GM18499 (cell line): Measurements from ENCODE around the gene GNG14.
"Not testable (repeated sequence)": the region's sequence is repeated elsewhere in the genome, so short reads cannot be mapped to it uniquely, and the experiment has no call there.

Source experiments
- ATAC-seq: cut with Tn5 transposase; IDR thresholded peaks from one replicate; pipeline ENCODE4 v1.9.1; 2021; ENCODE audit warnings: moderate number of reproducible peaks; ENCODE audit not compliant: insufficient read depth, unreplicated experiment

The GNG14 gene

DNA sequence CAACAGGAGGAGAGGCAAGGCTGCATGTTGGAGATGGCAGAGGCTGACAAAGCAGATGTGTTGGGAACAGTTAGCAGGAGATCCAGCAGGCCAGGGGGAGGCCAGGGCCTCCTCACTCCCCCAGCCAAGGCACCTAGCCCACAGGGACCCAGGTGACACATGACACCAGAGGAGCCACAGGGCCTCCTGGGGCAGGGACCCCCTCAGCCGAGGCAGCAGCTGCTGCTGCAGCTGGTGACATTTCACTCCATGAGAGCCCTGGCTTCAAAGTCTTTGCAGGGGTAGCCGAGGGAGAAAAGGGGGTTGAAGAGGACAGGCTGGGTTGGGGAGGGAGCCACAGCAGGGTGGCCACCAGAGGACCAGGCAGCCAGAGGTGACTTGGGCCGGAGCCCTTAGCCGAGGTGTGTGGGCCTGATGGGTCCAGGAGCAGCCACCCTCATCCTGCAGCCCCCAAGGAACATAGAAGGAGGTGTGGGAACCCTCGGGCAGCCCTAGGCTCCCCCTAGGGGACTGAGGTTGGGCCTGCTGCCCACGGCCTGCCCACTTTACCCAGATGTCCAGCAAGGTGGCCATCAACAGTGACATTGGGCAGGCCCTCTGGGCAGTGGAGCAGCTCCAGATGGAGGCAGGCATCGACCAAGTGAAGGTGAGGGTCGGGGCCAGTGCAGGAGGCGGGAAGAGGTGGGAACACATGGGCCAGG is at the start of gene GNG14:
Gene GNG14, plus strand, starts transcription at position 503 of the 701 bp plus-strand sequence. Its CDS starts 51 bp downstream, at position 554.
- ATAC-seq = no peak

DNA sequence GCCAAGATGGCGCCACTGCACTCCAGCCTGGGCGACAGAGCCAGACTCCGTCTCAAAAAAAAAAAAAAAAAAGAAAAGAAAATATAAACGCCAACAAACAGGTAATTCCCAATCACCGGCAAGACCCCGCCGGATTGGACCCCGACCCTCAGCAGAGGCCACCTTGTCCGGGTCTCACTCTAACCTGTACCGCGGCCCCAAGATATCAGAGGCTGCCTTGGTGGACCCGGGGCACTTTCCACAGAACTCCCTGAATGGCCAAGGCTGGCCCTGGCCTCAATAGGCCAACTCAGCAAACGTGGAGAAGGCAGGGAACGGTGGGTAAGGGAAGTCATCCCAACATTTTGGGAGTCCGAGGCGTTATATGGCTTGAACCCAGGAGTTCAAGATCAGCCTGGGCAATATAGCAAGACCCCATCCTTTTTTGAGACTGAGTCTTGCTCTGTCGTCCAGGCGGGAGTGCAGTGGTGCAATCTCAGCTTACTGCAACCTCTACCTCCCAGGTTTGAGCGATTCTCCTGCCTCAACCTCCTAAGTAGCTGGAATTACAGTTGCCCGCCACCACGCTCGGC is 49.1 kb upstream of the GNG14 start:
- no peak for ATAC-seq

DNA sequence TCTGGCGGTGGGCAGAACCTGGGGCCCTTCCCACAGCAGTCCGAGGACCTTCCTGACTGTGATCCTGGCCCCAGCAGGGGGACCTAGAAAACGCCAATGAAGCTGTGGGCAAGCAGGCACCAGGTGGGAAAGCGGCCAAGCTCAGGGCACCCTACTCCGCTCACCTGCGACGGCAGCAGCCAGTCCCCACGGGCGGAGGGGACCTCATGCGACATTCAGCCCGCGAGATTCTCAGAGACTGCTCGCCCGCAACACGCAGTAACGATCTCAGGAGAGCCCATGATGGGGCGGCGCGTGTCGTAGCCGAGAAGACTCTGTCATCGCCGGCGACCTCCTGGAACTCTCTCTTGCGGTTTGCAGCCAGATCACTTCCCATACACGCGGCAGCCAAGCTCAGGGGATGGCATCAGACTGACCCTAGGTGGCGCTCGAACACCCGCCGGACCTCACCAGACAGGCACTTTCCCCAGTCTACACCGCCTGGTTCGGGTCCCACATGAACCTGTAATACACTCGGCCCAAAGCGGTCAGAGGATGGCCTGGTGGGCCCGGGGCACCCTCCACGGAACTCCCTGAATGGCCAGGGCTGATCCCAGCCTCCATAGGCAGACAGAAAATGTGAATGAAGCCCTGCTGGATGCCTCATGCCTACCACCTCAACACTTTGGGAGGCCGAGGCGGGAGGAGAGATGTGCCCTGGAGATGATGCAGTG is 47.7 kb upstream of the GNG14 start:
- ATAC-seq = no peak

DNA sequence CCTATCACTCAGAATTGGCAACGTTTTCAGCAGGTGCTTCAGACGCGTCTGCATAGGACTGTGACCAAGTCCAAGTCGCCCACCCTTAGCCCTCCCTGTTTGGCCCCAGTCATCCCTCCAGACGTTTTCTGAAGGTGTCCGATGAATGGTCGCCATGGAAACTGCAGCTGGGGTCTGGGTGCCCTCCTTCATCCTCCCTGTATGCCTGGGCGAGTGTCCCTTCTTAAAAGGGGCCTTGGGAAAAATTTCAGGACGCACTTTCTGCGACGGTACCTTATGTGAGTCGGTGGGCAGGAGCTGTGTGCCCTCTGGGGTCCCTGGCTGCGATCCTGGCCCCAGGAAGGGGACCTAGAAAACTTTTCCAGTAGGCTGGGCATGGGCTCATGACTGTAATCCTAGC is 46.3 kb upstream of the GNG14 start:
- ATAC-seq = no peak

DNA sequence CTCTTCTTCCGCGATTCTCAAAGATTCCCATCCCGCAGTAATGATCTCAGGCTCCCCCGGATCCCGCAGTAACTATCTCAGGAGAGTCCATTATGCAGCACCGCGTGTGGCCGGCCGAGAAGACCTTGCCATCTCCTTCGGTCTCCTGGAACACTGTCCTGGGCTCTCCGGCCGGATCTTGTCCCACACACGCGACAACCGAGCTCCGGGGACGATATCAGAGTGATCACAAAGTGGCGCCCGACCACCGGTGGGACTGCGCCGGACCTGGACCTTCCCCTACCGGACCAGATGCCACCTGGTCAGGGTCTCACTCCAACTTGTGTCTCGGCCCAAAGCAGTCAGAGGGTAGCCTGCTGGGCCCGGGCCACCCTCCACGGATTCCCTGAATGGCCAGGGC is 45.3 kb upstream of the GNG14 start:
- no peak for ATAC-seq

DNA sequence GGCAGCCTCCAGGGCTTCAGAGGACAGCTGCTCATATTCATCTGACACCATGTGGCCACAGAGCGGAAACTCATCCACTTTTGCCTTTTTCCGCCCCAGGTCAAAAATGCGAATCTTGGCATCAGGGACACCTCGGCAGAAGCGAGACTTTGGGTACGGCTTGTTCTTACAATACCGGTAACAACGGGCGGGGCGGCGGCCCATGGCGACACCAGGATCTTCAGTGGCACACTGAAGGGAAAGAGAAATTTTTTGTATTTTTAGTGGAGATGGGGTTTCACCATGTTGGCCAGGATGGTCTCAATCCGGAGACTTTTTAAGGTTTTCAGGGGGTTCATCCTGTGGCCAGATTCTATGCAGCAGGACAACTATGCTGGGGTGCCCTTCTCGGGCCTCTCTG is 44.1 kb upstream of the GNG14 start:
- ATAC-seq = not testable (repeated sequence)

DNA sequence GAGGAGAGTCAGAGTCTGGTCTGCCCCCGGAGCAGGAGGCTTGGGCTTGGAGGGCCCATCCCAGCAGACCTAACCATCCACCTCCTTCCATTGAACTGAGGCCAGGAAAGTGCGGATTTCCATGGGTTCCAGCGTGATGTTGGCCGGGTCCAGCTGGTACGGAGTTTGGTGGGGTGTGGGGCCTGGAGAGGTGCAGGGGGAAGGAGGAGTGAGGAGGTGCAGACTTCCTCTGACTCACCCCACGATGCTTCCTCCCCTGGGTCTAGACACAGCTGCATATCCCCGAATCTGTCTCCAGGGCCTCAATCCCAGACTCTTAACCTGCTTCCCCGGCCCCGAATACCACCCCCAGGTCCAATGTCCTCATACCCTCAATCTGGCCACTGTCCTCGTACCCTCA is 41.2 kb upstream of the GNG14 start:
- ATAC-seq = no peak

DNA sequence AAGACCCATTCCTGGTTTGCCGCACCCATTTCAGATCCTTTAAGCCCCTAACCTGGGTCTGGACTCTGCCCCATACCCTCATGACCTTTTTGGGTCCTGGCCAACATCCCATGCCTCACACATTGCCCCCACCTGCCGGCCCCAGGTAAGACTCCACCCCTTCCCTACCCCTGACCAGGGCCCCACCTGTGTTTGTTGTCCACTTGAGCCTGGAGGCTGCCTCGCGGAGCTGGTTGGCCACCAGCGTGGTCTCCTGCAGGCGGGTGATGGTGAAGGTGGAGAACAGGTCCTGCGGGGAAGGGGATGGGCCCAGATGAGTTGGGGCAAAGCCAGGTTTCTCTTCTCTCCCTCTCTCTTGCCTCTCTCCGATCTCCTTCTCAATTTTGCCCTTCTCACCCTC is 40.8 kb upstream of the GNG14 start:
- ATAC-seq = no peak

DNA sequence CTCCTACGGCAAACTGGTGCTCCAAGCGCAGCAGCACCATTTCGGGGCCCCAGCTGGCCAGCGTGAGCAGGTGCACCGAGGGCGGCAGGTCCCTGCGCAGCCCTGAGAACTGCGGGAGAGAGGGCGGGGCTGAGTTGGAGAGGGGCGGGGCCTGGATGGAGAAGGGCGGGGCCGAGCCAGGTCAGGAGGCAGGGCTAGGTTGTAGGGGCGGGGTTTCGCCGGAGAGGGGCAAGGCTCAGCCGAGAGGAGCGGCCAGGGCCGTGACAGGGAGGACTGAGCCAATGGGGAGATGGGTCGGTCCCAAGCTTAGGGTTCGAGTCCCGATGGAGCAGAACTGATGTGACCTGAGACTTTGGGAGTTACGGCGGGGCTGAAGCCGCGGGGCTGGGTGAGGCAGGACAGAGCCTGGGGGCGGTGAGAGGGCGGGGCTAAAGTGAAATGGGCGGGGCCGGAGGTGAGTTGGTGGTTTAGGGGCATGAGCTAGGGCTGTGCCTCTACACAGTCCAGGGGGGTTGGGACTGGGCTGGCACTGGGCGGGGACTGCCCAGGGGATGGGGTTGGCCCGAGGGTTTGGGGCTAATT is 40.2 kb upstream of the GNG14 start:
- no peak for ATAC-seq

DNA sequence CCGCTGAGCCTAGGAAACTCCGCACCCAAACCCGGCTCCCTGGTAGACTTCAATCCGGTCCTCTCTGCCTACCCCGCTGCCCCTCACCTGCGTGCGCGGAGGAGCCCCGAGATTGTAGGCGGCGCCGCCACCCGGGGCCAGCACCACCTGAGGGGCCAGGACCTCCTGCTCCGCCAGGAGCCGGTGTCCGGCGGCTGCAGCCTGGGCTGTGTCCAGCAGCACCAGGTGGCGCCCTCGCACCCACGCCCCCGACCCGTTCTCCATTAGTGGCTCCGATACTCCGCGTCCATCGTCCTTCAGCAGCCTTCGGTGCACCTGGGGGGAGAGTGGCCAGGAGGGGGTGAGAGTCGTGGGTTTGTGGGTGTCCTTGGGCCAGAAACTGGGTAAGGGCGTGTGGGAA is 39.7 kb upstream of the GNG14 start:
- ATAC-seq = no peak

DNA sequence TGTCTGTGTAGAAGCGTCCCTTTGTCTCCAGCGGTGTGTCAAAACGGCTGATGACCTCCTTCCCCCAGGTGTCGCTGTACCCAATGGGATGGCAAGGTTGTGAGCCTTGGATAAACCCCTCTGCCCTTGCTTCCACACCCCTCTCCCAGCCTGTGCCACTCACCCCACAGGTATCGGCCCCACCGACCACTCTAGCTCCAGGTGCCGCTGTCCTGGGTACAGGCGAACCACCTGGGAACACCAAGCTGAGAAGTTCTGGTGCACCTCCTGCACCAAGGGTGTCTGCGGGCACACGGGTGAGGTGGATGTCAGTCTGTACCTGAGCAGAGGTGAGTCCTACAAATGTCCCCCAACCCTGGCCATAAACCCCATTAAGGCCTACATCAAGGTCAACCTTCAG is 37.9 kb upstream of the GNG14 start:
- no peak for ATAC-seq

DNA sequence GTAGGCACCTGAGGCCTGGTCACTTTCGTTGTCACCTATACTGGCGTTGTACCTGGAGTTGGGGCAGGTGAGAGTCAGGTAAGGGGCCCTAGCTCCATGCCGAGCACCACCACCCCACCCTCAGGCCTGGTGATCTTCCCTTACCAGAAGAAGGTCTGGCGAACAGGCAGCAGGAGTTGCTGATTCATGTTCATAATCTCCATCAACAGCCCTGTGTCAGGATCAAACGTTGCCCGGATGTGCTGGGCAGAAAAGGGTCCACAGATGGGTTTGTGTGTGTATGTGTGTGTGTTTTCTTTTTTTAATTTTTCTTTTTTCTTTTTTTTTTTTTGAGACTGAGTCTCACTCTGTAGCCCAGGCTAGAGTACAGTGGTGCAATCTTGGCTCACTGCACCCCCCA is 35.6 kb upstream of the GNG14 start:
- no peak for ATAC-seq

DNA sequence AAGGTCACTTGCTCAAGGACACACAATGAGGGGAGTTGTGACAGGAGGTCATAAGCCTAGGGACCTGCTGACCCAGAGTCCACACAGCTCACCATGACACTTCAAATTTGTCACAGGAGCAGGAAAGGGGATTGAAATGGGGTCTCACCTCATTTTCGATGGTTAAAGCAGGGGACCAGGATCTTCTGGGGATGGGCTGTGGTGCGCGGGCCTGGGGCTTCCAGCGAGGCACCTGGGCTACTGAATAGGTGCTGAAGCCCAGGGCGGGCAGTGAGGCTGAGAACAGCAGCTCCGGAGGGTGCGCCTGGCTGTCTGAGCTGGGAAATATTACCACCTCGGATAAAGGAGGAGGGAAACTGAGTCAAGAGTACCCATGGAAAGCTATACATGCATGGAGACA is 32.3 kb upstream of the GNG14 start:
- no peak for ATAC-seq

DNA sequence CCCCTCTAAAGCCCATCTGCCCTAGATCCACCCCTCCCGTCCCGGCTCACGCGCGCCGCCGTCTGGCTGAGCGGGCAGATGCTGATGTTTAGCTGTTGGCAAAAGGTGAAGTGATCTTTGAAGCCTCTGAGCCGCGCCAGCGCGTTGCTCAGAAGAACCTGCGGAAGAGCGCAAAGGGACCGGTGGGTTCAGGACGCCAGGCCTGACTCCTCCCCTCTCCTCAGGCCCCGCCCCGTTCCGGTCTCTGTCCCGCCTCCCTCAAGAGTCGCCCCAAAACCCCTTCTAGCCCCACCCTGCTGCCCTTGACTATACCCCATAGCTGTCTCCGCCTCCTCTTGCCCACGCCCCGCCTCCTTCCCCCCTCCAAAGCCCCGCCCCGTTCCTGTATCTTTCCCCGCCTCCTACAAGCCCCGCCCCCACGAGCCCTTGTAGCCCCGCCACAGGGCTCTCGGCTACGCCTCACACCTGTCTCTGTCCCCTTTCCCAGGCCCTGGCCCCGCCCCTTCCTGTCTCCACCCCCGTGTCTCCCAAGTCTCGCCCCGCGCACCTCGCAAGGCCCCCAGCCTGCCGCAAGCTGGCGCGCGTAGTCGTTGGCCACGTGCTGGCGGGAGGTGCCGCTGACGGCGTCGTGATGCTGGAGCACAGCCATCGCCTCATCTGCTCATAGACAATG is 30.8 kb upstream of the GNG14 start:
- ATAC-seq = no peak

DNA sequence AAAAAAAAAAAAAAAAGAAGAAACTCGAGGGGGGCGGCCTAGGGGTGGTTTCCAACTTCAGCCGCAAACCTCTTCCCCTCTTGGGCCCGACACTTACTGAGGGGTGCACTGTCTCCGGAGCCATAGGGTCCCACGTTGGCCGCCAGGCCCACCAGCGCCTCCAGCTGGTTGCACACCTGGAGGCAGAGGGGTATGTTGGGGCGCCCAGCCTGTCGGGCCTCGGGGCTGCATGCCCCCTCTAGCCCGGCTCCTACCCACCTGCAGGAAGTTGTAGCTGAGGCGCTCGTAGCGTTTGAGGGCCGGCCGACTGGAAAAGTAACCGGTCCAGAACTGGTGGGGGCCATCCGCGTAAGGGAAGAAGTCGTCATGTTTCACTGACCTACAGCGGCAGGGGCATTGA is 29.8 kb upstream of the GNG14 start:
- no peak for ATAC-seq

DNA sequence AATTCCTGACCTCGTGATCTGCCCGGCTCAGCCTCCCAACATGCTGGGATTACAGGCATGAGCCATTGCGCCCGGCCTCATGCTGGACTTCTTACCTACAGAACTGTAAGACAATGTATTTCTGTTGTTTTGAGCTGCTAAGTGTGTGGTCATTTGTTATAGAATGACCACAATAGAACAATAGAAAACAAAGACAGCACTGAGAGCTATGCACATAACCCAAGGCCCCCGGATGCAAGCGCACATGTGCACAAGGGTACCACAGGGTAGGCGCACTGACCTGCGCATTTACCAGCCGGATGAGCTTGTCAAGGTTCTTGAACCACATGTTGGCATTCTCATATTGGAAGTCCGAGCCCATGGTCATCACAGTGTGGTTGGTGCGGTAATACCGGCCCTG is 26.8 kb upstream of the GNG14 start:
- ATAC-seq = no peak

DNA sequence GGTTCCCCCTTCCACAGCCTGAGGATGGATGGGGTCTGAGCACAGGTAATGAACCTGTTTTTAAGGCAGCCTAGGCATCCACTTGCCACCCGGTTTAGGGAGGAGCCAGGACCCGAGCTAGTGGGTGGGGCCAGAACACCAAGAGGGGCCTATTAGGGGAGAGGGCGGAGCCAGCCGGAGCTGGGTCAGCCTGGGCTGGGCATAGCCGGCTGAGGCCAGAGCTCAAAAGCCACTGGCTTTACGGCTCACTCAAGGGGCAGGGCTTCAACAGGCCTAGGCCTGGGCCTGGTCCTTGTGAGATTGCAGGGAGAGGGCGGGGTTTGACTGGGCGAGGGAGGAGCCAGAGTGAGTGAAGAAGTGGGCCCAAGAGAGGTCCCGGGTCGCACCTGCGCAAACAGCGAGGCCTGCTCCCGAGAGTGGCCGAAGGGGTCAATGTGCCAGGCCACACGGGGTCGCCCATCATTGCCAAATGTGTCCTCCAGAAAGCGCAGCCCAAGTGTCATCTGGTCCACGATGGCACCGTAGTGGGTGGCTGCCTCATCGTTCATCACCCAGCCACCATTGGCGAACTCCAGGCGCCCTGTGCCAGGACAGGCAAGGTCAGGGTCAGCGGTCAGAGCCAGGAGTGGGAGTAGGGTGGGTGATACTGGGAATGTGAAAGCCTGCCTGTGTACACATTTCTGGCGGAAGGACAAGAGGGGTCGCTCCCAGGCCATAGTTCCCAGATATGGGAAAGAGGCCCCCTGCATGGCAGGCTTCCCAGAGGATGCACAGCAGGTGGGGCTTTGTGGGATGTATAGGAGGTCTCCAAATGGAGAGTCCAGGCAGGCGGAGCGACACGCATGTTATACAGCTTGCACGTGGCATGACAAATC is 23.2 kb upstream of the GNG14 start:
- no peak for ATAC-seq

DNA sequence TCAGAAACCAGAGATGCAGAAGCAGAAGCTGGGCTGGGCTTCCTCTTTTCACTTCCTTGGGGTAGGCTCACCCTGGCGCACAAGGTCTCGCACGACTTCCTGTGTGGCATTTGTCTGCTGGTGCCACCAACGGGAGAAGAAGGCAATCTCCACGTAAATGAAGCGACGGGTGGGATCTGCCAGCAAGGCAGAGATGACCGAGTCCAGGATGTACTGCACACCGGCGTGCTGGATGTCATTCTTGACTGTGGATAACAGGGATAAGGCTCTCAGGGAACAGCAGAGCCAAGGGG is 22.6 kb upstream of the GNG14 start:
- ATAC-seq = no peak

DNA sequence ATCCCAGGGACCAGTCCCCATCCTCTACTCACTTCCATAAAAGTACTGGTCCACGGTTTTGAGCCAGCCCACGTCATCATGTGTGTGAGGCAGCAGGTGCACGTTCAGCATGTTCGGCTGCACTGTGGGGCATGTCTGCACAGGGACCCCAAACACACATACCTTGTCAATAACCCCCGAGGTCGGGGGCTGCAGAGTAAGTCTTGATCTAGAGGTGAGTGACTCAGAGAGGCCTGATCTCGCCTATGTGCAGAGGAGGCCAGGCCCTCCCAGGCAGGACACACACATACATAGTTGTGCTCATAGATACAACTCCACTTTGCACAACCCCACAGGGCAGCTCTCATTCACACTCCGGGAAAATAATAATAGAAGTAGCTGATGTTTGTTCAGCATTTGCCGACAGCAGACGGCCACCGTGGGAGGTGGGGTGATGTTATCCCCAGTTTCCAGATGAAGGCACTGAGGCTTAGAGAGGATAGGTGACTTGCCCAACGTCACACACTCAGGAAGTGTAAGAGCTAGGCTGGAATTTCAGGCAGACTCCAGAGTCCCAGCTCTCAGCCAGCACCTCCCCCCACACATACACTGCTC is 22.0 kb upstream of the GNG14 start:
- ATAC-seq = no peak
